PC-3 (cell line): ENCODE results near the gene VPS37D.

Experiments used
- EZH2phosphoT487 ChIP-seq: fragments of 300-600 bp; sonication (generic); IDR thresholded peaks from 2 replicates; pipeline ENCODE4 v1.6.1; 2018; ENCODE audit warnings: mild to moderate bottlenecking, antibody characterized with exemption, low read length, borderline replicate concordance
- TF ChIP-seq, protein P1 (sequence below): fragments of 300-600 bp; sonication (generic); conservative IDR thresholded peaks from 2 replicates; pipeline ENCODE4 v1.5.1; 2017; ENCODE audit warnings: antibody characterized with exemption, low read depth, mild to moderate bottlenecking, low read length

DNA sequence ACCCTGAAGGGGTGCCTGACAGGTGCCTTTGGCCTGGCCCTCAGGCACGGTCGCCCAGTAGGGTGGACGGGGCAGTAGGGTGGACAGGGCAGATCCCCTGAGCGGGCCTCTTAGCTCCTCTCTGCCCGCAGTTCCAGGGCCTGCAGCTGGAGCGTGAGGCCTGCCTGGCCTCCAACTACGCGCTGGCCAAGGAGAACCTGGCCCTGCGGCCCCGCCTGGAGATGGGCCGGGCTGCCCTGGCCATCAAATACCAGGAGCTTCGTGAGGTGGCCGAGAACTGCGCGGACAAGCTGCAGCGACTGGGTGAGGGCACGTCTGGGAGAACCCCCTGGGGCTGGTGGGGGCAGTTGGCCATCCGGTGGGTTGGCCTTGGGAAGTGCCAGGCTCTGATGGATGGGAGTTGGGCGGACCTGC is 1.7 kb downstream of the VPS37D start:
- TF ChIP-seq, protein P1, sequence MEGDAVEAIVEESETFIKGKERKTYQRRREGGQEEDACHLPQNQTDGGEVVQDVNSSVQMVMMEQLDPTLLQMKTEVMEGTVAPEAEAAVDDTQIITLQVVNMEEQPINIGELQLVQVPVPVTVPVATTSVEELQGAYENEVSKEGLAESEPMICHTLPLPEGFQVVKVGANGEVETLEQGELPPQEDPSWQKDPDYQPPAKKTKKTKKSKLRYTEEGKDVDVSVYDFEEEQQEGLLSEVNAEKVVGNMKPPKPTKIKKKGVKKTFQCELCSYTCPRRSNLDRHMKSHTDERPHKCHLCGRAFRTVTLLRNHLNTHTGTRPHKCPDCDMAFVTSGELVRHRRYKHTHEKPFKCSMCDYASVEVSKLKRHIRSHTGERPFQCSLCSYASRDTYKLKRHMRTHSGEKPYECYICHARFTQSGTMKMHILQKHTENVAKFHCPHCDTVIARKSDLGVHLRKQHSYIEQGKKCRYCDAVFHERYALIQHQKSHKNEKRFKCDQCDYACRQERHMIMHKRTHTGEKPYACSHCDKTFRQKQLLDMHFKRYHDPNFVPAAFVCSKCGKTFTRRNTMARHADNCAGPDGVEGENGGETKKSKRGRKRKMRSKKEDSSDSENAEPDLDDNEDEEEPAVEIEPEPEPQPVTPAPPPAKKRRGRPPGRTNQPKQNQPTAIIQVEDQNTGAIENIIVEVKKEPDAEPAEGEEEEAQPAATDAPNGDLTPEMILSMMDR: no peak
- no peak for TF ChIP-seq EZH2phosphoT487
